GM18502 (cell line): ENCODE results near the gene UBE2H.
A peak's percentile ranks its signal among the peaks of the same experiment; 100 is the strongest.
"Not testable (repeated sequence)": the region's sequence is repeated elsewhere in the genome, so short reads cannot be mapped to it uniquely, and the experiment has no call there.

Experiments used
- ATAC-seq: cut with Tn5 transposase; IDR thresholded peaks from one replicate; pipeline ENCODE4 v1.9.1; 2021; ENCODE audit warnings: mild to moderate bottlenecking; ENCODE audit not compliant: unreplicated experiment, poor library complexity

The UBE2H gene

GRCh38 chr7:129952653-129953560, at the start of gene UBE2H:
Gene UBE2H, minus strand, starts transcription at chr7:129952960. Its CDS starts 405 bp downstream, at chr7:129952555.
- peak; percentile 63 for ATAC-seq

GRCh38 chr7:129998446-129998845, 45.7 kb upstream of the UBE2H start:
- ATAC-seq: no peak

- no peak for ATAC-seq
Measured at GRCh38 chr7:129997285-129997684, 44.5 kb upstream of the UBE2H start.

GRCh38 chr7:129993275-129993674, 40.5 kb upstream of the UBE2H start:
- no peak for ATAC-seq

GRCh38 chr7:129990403-129991192, 37.8 kb upstream of the UBE2H start:
- no peak for ATAC-seq

GRCh38 chr7:129989466-129989865, 36.7 kb upstream of the UBE2H start:
- ATAC-seq: no peak

- ATAC-seq: no peak
Measured at GRCh38 chr7:129986600-129986999, 33.8 kb upstream of the UBE2H start.

GRCh38 chr7:129980667-129981066, 27.9 kb upstream of the UBE2H start:
- ATAC-seq: no peak

- ATAC-seq: no peak
Measured at GRCh38 chr7:129975309-129975708, 22.5 kb upstream of the UBE2H start.

GRCh38 chr7:129970816-129971215, 18.1 kb upstream of the UBE2H start:
- ATAC-seq: no peak

GRCh38 chr7:129969881-129970446, 17.2 kb upstream of the UBE2H start:
- ATAC-seq: no peak

GRCh38 chr7:129968592-129969383, 16.0 kb upstream of the UBE2H start:
- no peak for ATAC-seq

GRCh38 chr7:129960204-129960475, 7.4 kb upstream of the UBE2H start:
- ATAC-seq: not testable (repeated sequence)

- ATAC-seq: no peak
Measured at GRCh38 chr7:129959471-129960203, 6.9 kb upstream of the UBE2H start.

- ATAC-seq: no peak
Measured at GRCh38 chr7:129958643-129959470, 6.1 kb upstream of the UBE2H start.

GRCh38 chr7:129955993-129956543, 3.3 kb upstream of the UBE2H start:
- no peak for ATAC-seq

- ATAC-seq: peak; percentile 25
Measured at GRCh38 chr7:129952086-129952652, 591 bp downstream of the UBE2H start.
